ENCODE results near the gene STRIT1.

The STRIT1 gene

DNA sequence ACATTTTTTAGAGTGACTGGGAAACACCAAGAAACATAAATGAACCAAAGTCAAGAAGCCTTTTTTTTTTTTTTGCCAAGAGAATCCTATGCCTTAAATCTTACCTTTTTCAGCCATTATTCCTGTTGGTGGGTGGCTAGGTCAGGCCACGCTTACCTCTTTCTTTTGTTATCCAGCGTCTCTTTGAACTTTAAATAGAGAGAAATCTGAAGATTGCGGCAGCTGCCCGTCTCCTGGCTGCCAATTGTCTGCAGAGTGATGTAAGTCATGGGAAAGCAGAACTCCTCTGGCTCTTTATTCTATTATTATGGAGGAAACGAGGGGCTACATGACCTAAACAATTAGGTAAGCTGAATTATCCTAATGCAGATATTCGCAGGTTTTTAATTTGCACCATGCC is at the start of gene STRIT1:
STRIT1 (minus strand) TSS at position 168 of the 400 bp plus-strand sequence.
- no peak for DNase-seq (ENCODE audit: low spot score)

DNA sequence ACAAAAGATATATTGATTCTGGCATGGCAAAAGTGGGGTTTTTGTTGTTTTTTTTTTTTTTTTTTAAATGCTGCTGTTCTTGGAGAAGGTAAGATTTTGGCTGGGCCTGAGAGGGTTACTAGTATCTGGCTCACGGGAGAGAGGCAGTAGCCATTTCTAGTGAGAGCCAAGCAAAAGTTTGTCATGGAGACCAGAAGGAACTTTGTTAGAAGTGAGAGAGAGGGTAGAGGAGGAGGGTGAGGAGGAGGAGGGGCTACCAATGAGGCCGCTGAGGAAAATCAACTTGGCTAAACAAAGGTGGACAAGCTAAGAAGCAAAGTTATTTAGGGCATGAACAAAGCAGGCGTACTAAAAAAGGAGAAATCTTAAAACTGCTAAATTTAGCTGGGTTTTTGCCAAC is 48.9 kb upstream of the STRIT1 start:
- no peak for DNase-seq (ENCODE audit: low spot score)

DNA sequence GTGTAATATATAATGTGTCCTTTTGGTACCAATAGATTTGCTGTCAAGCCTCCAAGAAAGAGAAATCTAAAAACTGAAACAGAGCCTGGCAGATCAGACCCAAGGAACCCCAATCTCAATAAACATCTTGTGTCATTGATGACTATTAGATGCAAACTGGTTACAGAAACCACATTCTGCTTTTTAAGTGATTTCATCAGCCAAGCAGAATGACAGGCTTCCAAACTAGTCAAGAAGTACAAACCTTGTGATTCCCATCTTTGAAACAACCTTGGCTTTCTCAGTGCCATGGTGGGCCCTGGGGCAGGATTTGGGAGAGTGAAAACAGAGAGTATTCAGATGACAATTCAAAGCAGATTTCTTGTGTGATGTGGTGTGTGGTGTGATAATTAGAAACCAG is 45.6 kb upstream of the STRIT1 start:
- no peak for DNase-seq (ENCODE audit: low spot score)

DNA sequence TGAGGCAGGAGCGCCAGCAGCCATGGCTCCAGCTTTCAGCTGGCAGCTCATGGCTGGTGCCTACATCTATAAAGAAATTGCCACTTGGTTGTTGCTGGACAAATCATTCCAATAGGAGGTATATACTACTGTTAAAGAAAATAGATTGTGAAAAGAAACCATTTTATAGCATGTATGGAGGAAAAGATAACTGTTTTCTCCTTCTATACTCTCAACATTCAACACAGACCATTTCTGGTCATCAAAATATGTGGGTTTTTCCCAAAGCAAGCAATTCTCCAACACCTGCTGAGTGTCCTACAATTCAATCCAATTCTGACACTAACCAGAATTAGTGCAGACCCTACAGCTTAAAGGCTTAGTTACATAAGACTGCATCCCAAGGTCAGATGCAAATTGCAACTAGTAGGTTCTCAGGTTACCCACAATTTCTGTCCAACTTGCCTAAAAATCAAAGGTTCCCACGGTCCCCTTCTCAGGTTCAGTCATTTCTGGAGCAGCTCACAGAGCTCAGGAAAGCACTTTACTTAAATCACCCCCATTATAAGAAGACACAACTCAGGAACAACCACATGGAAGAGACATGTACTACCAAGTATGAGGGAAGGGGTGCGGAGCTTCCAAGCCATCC is 42.4 kb upstream of the STRIT1 start:
- no peak for DNase-seq (ENCODE audit: low spot score)

DNA sequence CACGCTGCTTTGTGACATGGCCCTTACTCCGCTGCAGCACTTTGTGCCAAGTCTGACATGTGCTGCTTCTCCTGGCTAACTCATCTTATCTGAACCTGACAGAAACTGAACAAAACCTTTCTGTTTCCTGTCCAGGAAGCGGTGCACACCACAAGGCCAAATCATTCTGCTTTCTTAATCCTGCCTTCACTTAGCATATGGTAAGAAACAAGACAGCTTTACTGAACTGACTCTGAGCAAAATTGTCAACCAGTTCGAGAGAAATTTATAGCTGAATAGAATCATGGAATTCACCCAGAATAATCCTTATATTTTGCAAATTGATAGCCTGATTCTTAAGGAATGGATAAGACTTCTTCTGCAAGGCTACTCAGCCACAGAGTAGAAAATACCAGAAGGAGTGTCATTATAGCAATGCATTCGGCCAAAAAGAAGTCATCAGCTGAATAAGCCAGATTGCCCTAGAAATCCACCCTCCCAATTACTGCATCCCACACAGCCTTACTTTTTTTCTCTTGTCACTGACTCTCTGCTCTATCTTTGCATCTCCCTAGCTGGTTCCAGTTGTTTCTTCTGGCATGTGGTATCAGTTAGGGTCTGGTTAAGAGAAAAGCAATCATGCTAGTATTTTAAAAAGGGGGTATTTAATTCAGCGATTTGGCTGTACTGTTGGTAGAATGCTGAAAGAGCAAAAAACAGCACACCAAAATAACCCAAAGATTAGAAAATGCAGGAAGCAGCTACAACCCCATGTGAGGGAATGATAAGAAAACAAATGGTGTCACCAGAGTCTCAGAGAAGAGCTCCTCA is 41.6 kb upstream of the STRIT1 start:
- peak; percentile 22 for DNase-seq (ENCODE audit: low spot score)

DNA sequence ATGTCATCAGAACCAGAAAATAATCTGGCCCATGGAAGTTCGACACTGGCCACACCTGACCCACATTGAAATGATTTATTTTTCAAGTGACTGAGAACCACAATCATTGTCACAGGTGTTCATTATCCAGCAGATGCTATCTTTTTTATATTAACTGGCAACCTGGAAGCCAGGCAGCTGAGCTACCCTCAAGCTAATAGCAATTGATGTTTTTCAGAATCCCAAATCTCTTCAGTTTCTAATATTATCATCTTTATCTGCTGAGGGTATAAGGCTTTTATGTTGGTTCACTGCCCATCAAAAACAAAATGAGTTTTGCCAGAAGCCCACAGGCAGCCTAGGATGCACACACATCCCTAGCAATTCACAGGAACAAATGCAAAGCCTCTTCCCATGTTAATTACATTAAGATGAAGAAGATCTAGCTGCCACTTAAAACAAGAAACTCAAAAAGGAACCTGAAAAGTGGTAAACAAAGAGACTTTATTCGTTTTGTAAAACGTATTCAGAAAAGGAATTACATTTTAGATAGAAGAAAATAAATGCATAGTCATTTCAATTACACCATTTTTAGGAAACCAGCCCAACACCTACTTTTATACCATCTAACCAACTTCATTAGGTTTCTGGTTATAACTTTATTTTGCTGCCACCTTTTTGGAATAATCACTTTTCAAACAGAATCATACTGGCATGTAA is 40.9 kb upstream of the STRIT1 start:
- DNase-seq (ENCODE audit: low spot score), result no peak

DNA sequence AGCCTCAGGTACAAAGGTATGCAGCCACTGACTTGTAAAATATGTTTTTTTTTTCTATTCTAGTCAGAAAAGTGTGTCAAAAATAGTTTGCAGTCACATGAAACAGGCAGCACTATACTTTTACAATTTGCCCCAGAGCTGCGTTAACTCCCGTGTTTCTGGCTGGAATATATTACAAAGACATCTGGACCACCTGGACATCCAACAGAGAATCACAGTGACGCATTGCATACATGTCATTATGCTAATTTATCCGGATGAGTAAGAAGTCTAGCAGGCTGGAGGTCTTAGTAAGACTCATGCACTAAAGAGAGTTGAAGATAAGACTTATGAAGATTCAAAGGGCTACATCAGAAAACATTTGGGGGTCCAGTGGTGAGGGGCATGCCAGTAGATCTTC is 39.2 kb upstream of the STRIT1 start:
- no peak for DNase-seq (ENCODE audit: low spot score)

DNA sequence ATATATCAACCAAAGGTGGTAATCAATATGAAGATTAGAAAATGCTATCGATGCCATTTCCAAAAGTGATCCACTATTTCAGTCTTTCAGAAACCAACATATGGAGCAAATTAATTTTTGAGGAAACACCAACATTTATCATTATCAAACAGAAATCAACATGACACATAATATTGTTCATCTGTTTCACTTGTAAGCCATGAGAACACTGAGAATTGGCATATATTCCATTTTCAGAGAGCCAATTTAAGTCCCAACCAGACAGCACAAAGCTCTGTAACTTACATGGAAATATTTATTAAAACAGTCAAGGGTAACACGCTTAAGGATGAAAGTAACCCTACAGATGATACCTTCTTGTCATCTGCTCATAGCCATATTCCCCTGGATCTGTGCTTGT is 37.6 kb upstream of the STRIT1 start:
- DNase-seq (ENCODE audit: low spot score), result no peak

DNA sequence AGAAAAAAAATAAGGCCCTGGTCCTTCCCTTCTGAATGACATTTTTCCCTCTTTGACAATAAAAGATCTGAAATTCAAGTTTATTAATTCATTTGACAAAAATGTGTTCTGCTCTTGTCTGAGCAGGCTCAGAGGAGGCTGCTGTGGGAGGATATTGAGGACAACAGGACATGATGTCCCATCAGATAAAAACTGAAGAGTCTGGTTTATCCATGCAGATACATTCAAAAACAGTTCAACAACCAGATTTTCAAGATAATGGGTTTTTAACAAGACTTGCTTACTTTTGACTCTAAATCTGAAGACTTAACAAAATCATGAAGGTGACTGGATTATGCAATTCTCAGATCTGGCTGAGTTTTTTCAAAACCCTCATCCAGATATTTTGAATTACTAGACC is 36.9 kb upstream of the STRIT1 start:
- no peak for DNase-seq (ENCODE audit: low spot score)

DNA sequence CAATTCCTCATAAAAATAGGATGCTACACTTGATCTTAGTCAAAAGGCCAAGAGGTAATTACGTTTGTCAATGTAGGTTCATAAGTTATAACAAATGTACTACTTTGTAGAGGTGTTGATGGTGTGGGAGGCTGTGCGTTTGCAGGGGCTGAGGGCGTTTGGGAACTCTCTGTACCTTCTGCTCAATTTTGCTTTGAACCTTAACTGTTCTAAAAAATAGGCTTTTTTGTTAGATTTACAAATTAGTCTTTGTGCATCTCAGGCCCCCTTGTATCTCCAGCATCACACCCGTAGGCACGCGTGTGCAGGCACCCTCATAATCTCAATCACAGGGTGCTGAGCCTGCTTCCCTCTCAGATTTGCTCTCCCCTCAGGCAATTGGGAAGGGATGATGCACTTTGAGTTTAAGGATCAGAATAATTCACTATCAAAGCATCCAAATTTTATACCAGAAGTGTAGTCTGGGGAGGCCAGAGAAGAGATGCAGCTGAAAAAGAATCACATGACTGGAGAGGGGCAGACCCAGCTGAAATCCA is 36.1 kb upstream of the STRIT1 start:
- DNase-seq (ENCODE audit: low spot score), result no peak

DNA sequence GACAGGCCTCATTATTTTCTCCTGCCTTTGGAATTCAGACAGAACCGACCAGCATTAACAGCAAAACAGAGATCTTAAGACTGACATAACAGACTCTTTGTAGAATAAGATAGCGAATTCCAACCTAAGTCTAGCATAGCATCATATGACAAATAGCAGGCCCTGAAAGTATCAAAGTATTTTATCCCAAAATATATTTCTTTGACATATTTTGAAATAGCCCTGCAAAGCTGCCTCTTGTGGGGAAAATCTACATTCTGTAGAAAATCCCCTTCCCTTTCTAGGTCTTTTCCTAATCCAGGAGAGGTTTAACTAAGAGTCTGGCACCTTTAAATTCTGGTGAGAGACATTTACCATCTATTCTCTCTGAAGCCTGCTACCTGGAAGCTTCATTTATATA is 34.4 kb upstream of the STRIT1 start:
- DNase-seq (ENCODE audit: low spot score), result no peak

DNA sequence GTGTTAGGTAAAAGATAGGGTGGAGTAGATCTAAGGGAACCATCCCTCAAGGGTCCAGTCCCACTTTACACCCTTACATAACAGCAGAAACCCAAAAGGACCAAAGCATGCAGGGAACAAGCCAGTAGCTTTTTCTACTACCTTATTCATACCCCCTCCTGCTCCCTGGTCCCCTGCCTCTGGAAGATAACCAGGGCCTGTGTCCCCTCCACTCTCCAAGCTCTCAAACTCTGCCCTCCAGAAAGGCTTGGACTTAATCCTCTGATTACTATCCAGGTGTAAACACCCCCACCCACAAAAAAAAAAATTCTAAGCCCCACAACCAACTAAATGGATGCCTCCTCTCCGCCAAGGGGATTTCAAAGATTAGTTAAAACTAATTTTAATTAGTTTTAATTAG is 33.9 kb upstream of the STRIT1 start:
- DNase-seq (ENCODE audit: low spot score), result no peak

DNA sequence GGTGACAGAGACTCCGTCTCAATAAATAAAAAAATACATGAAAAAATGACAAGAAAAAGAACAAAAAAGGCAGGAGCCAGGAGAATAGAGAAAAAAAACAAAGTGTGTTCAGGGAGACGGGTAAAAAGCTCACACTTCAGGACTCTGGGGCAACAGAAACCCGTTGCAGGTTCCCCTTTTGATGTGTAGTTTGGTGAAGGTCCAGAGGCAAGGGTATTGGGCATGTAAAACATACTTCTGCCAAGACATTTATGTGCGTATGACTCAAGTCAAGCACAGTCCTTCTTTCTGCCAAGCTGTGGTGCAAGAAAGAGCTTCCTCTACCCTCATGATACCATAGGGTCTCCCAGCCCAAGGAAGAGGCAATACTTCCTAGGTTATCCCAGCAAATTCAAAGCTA is 33.4 kb upstream of the STRIT1 start:
- no peak for DNase-seq (ENCODE audit: low spot score)

DNA sequence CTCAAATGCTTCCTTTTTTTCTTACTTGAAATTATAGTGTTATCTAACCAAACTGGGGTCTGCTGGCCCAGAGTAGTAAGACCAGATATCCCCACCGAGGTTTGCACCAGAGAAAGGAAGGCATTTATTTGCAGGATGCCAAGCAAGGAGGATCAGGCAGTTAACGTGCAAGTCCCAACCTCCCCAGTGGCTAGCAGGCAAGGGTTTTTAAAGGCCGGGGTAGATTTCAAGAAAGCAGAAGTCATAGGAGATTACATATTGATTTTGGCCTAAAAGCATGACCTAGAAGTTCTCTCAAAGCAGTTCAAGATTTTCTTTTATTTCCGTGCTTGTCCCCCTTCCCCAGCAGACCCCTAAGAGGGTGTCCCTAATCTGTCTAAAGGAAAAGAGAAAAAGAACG is 32.8 kb upstream of the STRIT1 start:
- DNase-seq (ENCODE audit: low spot score), result no peak

DNA sequence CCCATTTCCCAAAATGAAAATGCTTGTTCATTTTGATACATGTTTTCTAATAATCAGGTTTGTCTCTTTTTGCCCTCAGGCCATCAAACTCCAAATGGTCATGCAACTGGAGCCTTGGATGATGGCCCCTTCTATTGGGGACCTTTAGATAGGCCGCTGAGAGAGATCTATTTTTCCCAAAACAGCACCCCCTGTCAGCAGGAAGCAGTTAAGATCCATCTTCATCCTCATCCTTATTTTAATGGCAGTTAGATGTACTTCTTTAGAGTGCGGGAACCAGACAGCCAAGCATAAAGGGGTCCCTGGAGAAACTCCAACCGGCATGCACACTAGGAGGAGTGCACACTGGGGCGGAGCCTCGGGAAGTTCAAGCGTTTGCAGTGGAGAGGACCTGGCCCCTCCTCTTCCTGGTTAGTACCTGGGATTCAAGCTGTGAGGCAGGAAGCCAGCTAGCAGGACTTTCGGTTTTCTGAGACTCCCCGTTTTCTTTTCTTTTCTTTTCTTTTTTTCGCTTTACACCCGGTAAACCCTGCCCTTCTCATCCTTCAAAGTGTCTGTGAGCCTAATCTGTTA is 31.9 kb upstream of the STRIT1 start:
- DNase-seq (ENCODE audit: low spot score), result no peak

DNA sequence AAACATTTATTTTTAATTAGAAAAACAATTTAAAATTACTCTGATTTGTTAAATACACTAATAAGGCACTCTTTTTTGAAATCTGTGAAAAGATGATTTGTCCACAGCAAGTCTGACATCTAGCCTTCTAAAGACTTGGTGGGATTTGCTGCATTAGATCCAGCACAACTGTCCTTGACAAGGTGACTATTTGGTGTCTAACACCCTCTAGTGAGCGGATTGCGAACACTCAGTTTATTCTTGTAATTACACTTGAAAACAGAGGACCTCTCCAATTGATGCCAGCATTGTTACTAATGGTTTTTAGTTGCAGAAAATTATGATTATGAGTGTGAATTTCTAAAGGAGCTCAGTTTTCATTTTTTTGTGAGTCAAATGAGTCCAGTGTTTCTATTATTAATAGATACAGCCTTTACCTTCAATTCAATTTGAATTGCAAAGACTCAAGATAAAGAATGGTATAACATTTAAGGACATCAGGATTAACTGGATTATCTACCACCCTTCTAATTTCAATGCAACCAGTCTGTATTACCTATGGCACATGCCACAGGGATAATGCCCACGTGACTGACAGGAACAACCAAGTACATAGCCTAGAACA is 29.7 kb upstream of the STRIT1 start:
- DNase-seq (ENCODE audit: low spot score), result peak; percentile 89

DNA sequence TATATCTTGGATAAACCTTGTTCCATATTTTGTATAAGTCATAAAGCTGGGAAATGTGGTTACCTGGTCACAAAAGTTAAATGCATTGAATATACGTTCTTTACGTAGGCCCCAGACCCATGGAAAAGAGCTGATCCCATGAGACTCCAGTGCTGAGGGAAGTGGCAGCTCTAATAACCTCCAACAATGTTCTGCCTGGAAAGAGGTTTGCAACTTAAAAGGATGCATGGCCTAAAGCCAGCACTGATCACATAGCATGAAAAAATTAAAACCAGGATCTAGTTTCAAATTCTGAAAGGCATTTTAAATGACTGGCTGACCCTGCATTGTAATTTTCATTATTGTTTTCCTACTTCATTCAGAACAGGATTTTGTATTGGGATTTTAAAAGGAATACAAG is 27.9 kb upstream of the STRIT1 start:
- DNase-seq (ENCODE audit: low spot score), result no peak

DNA sequence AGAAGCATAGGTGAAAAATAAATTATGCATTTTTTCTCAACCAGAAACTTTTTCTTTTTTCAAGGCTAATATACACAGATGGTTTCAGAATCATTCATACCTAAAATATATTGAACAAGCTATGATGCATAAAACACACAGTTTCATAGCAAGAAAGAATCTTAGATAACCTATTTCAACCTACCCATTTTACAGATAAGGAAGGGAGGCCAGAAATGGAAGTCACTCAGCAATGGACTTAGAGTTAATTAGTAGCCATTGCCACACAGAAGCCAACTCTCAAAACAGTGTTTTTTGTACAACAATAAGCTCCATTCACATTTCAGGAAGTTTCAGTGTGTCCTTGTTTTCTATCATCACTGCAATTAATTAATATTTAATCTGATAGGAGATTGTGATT is 27.5 kb upstream of the STRIT1 start:
- DNase-seq (ENCODE audit: low spot score), result no peak

DNA sequence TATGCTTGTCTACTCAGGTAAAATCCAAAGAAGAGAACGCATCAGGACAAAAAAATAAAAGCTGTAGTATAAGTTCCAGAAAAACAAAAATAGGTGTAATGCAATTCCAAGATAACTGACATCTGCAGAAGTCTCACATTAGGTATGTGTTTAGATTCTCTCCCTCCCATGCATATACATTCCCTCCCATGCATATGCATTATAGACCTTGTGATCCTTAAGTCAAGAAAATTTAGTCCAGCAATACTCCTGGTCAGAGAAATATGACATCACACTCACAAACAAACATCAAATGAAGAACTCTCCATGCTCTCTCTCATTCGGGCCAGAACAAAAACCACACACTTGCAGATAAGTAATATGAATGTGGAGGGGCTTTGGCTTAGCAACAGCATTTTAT is 25.3 kb upstream of the STRIT1 start:
- DNase-seq (ENCODE audit: low spot score), result no peak

DNA sequence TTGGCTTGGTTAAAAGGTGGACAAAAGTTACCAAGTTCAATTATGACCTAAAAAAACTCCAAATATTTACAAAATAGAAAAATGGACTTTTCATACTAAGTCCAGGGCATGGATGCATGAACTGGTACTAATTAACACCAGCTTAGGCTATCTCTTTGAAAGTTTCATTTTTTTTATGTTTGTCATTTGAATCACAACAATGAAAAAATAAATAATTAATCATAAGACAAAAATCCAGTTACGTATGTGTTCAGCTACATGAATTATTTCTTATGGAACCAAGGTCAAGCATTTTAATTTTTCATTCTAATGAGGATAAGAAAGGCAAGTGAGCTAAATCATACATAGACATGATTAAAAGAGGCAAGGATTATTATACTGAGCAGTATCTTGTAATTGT is 23.7 kb upstream of the STRIT1 start:
- no peak for DNase-seq (ENCODE audit: low spot score)

DNA sequence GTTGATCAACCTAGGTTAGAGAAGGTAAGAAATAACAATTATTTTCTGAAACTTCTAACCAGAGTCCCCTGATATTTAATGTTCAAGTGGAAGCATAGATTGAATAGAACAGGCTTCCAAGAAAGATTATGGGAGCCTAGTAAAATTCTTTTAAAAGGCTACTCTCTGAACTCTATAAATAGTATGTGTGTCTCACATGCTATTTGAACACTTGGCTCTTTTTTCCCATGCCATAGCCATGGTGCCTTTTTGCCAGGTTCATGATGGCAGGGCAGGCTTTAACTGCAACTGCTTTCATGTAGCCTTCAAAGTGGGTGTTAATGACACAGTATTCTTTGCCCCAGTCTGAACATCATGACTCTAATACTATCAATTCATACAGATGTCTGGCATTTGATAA is 22.9 kb upstream of the STRIT1 start:
- DNase-seq (ENCODE audit: low spot score), result no peak

DNA sequence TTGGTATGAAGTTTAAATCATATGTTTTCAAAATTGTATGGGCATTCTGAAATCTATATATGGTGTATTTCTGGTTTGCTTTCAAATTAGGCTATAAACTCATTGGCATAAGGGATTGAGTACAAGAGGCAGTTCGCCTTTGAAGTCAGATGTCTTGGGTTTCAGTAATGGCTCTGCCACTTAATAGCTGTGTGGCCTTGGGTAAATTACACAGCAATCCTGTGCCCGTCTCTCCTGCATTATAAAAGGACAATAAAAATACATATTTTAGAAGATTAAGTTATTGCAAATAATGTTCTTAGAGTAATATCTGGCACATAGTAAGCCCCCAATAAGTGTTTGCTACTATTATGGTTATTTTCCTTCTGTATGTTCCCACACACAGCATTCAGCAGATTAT is 20.4 kb upstream of the STRIT1 start:
- no peak for DNase-seq (ENCODE audit: low spot score)
